HepG2 (cell line): ENCODE measurements around the gene TAS2R60. TPM values are rescaled to one million over a fixed set of nuclear protein-coding genes. Genes with fewer than 3 reads are reported as not detected.

Experiments
- FOXO1 ChIP-seq: sonication (generic); formaldehyde crosslinking; IDR thresholded peaks from 2 replicates; pipeline ENCODE4 v1.4.0; 2020; ENCODE audit warnings: missing genetic modification reagents
- HNRNPK ChIP-seq: fragments of 200-400 bp; formaldehyde crosslinking; IDR thresholded peaks from 2 replicates; pipeline ENCODE4 v1.6.1; 2018; ENCODE audit warnings: low read length, low read depth, moderate library complexity, mild to moderate bottlenecking; ENCODE audit not compliant: poor library complexity, severe bottlenecking
- KLF16 ChIP-seq, 2 experiments: sonication (generic) in 1 of 2; formaldehyde crosslinking in 1 of 2; IDR thresholded peaks; 2 replicates each; pipeline versions ENCODE4 v1.6.1 to v1.8.0; 2016 to 2023; ENCODE audit warnings: missing genetic modification reagents in 2 of 2, missing compliant biosample characterization in 1 of 2
- NFAT5 ChIP-seq: sonication (generic); formaldehyde crosslinking; IDR thresholded peaks from 2 replicates; pipeline ENCODE4 v1.4.0; 2020; ENCODE audit warnings: missing genetic modification reagents
- NR2F6 ChIP-seq, 2 experiments: IDR thresholded peaks; 2 replicates each; pipeline ENCODE4 v1.6.1; 2016; ENCODE audit warnings: antibody characterized with exemption in 1 of 2, mild to moderate bottlenecking in 1 of 2
- PRDM15 ChIP-seq: sonication (generic); formaldehyde crosslinking; IDR thresholded peaks from 2 replicates; pipeline ENCODE4 v1.4.0; 2020; ENCODE audit warnings: missing genetic modification reagents
- SMAD1 ChIP-seq: sonication (generic); formaldehyde crosslinking; IDR thresholded peaks from 2 replicates; pipeline ENCODE4 v1.4.0; 2020; ENCODE audit warnings: missing genetic modification reagents, low read depth, mild to moderate bottlenecking, borderline replicate concordance
- ZNF12 ChIP-seq: sonication (generic); formaldehyde crosslinking; IDR thresholded peaks from 2 replicates; pipeline ENCODE4 v1.5.0; 2020; ENCODE audit warnings: missing genetic modification reagents
- ZNF317 ChIP-seq: sonication (generic); formaldehyde crosslinking; IDR thresholded peaks from 2 replicates; pipeline ENCODE4 v1.5.0; 2020; ENCODE audit warnings: mild to moderate bottlenecking, missing genetic modification reagents
- ZNF780A ChIP-seq: sonication (generic); formaldehyde crosslinking; IDR thresholded peaks from 2 replicates; pipeline ENCODE4 v1.8.0; 2022; ENCODE audit warnings: mild to moderate bottlenecking, missing genetic modification reagents, moderate library complexity
- polyA plus RNA-seq, 8 experiments: library from polyadenylated mRNA; depleted of rRNA in 3 of 8; stranded (reverse) in 7 of 8; unstranded in 1 of 8; fragments of >200 nt; fragmentation: Illumina TruSeq in 4 of 8; extraction: Trizol in 4 of 8; gene quantifications; 2 replicates each; pipeline versions ENCODE4 v1.2.1 to v1.2.3, GENCODE V29; 2011 to 2016; ENCODE audit warnings: low read depth in 4 of 8, missing spikeins in 1 of 8, mixed read lengths in 1 of 8; ENCODE audit not compliant: insufficient read depth in 1 of 8
- total RNA-seq, 5 experiments: library from RNA; depleted of rRNA; stranded (reverse); fragments of >200 nt; fragmentation: Illumina TruSeq; extraction: Trizol; gene quantifications; 2 replicates each; pipeline ENCODE4 v1.2.3, GENCODE V29; 2016; ENCODE audit warnings: low read depth in 1 of 5
- TF ChIP-seq, protein P1 (sequence below): sonication (generic); formaldehyde crosslinking; IDR thresholded peaks from 2 replicates; pipeline ENCODE4 v1.4.0; 2020; ENCODE audit warnings: missing genetic modification reagents, borderline replicate concordance
- TF ChIP-seq, protein P2 (sequence below): sonication (generic); formaldehyde crosslinking; IDR thresholded peaks from 2 replicates; pipeline ENCODE4 v1.5.1; 2020; ENCODE audit warnings: mild to moderate bottlenecking, missing genetic modification reagents

The TAS2R60 gene
- total and polyA plus RNA-seq, 2 of the 13 experiments (the other 11 are each of a cell fraction or from before 2014, with no cell fraction given) = not detected

GRCh38 chr7:143395187-143396149, 47.8 kb upstream of the TAS2R60 start (continued):
- peak; percentile 42; the same call in 1 of the 2 replicates for TF ChIP-seq PRDM15 (CRISPR knock-in tag)
- TF ChIP-seq KLF16 (CRISPR knock-in tag; IDR thresholded peaks at IDR 0.05) = 0 out of 4 replicates have a peak, but pooled peaks of 1 of the 2 experiments have one; percentile 26
- TF ChIP-seq, protein P1, sequence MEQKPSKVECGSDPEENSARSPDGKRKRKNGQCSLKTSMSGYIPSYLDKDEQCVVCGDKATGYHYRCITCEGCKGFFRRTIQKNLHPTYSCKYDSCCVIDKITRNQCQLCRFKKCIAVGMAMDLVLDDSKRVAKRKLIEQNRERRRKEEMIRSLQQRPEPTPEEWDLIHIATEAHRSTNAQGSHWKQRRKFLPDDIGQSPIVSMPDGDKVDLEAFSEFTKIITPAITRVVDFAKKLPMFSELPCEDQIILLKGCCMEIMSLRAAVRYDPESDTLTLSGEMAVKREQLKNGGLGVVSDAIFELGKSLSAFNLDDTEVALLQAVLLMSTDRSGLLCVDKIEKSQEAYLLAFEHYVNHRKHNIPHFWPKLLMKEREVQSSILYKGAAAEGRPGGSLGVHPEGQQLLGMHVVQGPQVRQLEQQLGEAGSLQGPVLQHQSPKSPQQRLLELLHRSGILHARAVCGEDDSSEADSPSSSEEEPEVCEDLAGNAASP (CRISPR knock-in tag) = peak; percentile 83; the same call in 1 of the 2 replicates
- TF ChIP-seq HNRNPK = no peak
- peak; percentile 65; the same call in 1 of the 2 replicates for TF ChIP-seq ZNF317 (CRISPR knock-in tag)
- 0 out of 2 replicates have a peak, but pooled peaks have one; percentile 52 for TF ChIP-seq SMAD1 (CRISPR knock-in tag)
- no peak for TF ChIP-seq ZNF780A
- TF ChIP-seq, protein P2, sequence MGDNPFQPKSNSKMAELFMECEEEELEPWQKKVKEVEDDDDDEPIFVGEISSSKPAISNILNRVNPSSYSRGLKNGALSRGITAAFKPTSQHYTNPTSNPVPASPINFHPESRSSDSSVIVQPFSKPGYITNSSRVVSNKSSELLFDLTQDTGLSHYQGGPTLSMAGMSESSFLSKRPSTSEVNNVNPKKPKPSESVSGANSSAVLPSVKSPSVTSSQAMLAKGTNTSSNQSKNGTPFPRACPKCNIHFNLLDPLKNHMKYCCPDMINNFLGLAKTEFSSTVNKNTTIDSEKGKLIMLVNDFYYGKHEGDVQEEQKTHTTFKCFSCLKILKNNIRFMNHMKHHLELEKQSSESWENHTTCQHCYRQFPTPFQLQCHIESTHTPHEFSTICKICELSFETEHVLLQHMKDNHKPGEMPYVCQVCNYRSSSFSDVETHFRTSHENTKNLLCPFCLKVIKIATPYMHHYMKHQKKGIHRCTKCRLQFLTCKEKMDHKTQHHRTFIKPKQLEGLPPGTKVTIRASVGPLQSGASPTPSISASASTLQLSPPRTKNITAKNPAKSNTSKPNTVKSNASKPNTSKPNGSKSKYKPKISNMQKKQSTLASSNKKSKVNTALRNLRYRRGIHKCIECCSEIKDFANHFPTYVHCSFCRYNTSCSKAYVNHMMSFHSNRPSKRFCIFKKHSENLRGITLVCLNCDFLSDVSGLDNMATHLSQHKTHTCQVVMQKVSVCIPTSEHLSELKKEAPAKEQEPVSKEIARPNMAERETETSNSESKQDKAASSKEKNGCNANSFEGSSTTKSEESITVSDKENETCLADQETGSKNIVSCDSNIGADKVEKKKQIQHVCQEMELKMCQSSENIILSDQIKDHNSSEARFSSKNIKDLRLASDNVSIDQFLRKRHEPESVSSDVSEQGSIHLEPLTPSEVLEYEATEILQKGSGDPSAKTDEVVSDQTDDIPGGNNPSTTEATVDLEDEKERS (CRISPR knock-in tag) = peak; percentile 66; the same call in 1 of the 2 replicates
- 0 out of 2 replicates have a peak, but pooled peaks have one; percentile 46 for TF ChIP-seq NFAT5
- TF ChIP-seq FOXO1 (CRISPR knock-in tag) = peak; percentile 76
- peak; percentile 87 for TF ChIP-seq NR2F6 (IDR thresholded peaks at IDR 0.05)
- TF ChIP-seq NR2F6 (CRISPR knock-in tag; IDR thresholded peaks at IDR 0.05) = peak; percentile 96
- no peak for TF ChIP-seq ZNF12 (CRISPR knock-in tag)
